Neutrophil (primary cell): ENCODE results near the gene PKNOX1.
"Not testable (repeated sequence)": the region's sequence is repeated elsewhere in the genome, so short reads cannot be mapped to it uniquely, and the experiment has no call there.

Experiments
- H3K27ac ChIP-seq: fragments of 200-600 bp; sonication (generic); 2 replicates; pipeline ENCODE4 v1.5.1; 2016; ENCODE audit warnings: mild to moderate bottlenecking, moderate library complexity
- H3K27me3 ChIP-seq: fragments of 200-600 bp; sonication (generic); 2 replicates; pipeline ENCODE4 v1.6.0; 2016; ENCODE audit warnings: mild to moderate bottlenecking
- H3K36me3 ChIP-seq: fragments of 200-600 bp; sonication (generic); 2 replicates; pipeline ENCODE4 v1.5.1; 2017
- H3K4me1 ChIP-seq, 2 experiments: fragments of 200-600 bp in 1 of 2; sonication (generic) in 1 of 2; 1 replicate in 1 of 2; 2 replicates in 1 of 2; pipeline versions ENCODE4 v1.5.1 to v1.6.1; 2013 to 2016; ENCODE audit warnings: low read depth in 1 of 2, low read length in 1 of 2, mild to moderate bottlenecking in 1 of 2, moderate library complexity in 1 of 2; ENCODE audit not compliant: control insufficient read depth in 1 of 2, insufficient read depth in 1 of 2
- H3K4me3 ChIP-seq, 2 experiments: fragments of 200-600 bp in 1 of 2; sonication (generic) in 1 of 2; 1 replicate in 1 of 2; 2 replicates in 1 of 2; pipeline ENCODE4 v1.5.1; 2013 to 2016; ENCODE audit warnings: low read depth in 1 of 2, low read length in 1 of 2, mild to moderate bottlenecking in 1 of 2, moderate library complexity in 1 of 2
- H3K9me3 ChIP-seq: fragments of 200-600 bp; sonication (generic); 2 replicates; pipeline ENCODE4 v1.5.1; 2016
- TF ChIP-seq, protein P1 (sequence below): fragments of 200-600 bp; sonication (generic); IDR thresholded peaks from 2 replicates; pipeline ENCODE4 v1.5.1; 2016; ENCODE audit warnings: antibody characterized with exemption

The PKNOX1 gene

DNA sequence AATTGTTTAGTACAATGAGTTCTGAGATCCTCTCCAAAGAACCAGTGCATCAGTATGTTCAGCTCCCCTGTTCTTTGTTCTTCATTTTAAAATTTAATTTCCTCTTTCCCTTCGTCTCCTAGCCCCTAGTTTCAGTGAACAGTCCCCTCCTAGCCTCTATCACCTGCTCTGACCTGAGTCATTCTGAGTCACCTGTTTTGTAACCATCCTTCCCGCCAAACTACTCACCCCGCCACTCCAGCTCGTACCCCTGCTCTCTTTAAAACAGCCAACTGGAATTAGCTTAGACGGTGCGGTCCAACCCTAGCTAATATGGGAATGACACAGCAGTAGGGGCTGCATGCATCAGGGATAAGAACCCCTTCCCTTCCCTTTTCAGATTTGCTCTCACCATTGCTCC is 32.1 kb upstream of the PKNOX1 start:
- TF ChIP-seq, protein P1, sequence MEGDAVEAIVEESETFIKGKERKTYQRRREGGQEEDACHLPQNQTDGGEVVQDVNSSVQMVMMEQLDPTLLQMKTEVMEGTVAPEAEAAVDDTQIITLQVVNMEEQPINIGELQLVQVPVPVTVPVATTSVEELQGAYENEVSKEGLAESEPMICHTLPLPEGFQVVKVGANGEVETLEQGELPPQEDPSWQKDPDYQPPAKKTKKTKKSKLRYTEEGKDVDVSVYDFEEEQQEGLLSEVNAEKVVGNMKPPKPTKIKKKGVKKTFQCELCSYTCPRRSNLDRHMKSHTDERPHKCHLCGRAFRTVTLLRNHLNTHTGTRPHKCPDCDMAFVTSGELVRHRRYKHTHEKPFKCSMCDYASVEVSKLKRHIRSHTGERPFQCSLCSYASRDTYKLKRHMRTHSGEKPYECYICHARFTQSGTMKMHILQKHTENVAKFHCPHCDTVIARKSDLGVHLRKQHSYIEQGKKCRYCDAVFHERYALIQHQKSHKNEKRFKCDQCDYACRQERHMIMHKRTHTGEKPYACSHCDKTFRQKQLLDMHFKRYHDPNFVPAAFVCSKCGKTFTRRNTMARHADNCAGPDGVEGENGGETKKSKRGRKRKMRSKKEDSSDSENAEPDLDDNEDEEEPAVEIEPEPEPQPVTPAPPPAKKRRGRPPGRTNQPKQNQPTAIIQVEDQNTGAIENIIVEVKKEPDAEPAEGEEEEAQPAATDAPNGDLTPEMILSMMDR = no peak
- H3K27ac ChIP-seq = no peak overlapping the region
- H3K4me1 ChIP-seq = peaks cover 5 to 10% of the 10 kb centered on the region in 2 experiments

GRCh38 chr21:42949094-42949755 is 25.1 kb upstream of the PKNOX1 start:
- H3K36me3 ChIP-seq, H3K4me3 ChIP-seq, H3K9me3 ChIP-seq, H3K27me3 ChIP-seq, H3K4me1 ChIP-seq, H3K27ac ChIP-seq: not testable (repeated sequence)

More for the DNA sequence above, 32.1 kb upstream of the PKNOX1 start:
- no peaks in the 10 kb centered on the region for H3K9me3 ChIP-seq
- no peak overlapping the region for H3K4me3 ChIP-seq
- no peaks in the 10 kb centered on the region for H3K27me3 ChIP-seq
- no peaks in the 10 kb centered on the region for H3K36me3 ChIP-seq

DNA sequence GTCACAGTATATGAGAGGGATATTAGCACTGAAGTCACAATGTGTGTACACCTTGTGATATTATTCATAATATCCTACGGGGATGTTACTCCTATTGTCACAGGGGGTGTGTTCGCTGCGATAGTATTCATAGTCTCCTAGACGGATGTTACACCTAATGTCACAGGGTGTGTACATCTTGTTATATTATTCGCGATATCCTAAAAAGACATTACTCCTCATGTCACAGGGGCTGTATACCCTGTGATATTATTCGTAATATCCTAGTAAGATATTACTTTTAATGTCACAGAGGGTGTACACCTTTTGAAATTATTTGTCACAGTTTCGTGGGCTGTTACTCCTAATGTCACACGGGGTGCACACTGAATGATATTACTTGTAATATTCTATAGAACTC is 23.2 kb upstream of the PKNOX1 start:
- not testable (repeated sequence) for H3K27me3 ChIP-seq, H3K27ac ChIP-seq, H3K9me3 ChIP-seq, H3K36me3 ChIP-seq, H3K4me3 ChIP-seq, H3K4me1 ChIP-seq

- Histone ChIP-seq H3K4me1 (no peaks in the 10 kb centered on the region), H3K4me3 (no peak overlapping the region), H3K36me3 (no peaks in the 10 kb centered on the region), H3K27me3 (no peaks in the 10 kb centered on the region), H3K9me3 (no peaks in the 10 kb centered on the region), H3K27ac (no peak overlapping the region)
- TF ChIP-seq, protein P1 = no peak
These were observed 17.3 kb upstream of the PKNOX1 start for GRCh38 chr21:42956824-42957630.

DNA sequence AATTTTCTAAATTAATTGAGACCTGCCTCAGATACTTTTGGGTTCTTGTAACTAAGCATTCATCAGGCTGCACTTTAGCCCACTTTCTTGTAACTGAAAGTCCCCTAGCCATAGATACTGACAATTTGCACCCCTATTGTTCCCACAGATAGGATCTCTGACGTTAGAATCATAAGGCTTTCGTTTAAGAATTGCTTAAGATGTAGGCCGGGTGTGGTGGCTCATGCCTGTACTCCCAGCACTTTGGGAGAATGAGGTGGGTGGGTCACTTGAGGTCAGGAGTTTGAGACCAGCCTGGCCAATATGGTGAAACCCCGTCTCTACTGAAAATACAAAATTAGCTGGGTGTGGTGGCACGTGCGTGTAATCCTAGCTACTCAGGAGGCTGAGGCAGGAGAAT is 16.2 kb upstream of the PKNOX1 start:
- H3K27me3 ChIP-seq, H3K27ac ChIP-seq, H3K36me3 ChIP-seq, H3K9me3 ChIP-seq, H3K4me1 ChIP-seq, H3K4me3 ChIP-seq: not testable (repeated sequence)

- no peaks in the 10 kb centered on the region for H3K27me3 ChIP-seq
- H3K4me3 ChIP-seq = no peak overlapping the region
- no peaks in the 10 kb centered on the region for H3K4me1 ChIP-seq
- TF ChIP-seq, protein P1 = no peak
- no peaks in the 10 kb centered on the region for H3K9me3 ChIP-seq
- H3K36me3 ChIP-seq = no peaks in the 10 kb centered on the region
- no peak overlapping the region for H3K27ac ChIP-seq
These were observed 14.6 kb upstream of the PKNOX1 start for GRCh38 chr21:42959728-42960127.

- H3K9me3 ChIP-seq = no peaks in the 10 kb centered on the region
- no peak overlapping the region for H3K27ac ChIP-seq
- no peaks in the 10 kb centered on the region for H3K4me1 ChIP-seq
- H3K36me3 ChIP-seq = no peaks in the 10 kb centered on the region
- TF ChIP-seq, protein P1 = no peak
- no peaks in the 10 kb centered on the region for H3K27me3 ChIP-seq
- no peak overlapping the region for H3K4me3 ChIP-seq
These were observed 11.9 kb upstream of the PKNOX1 start for GRCh38 chr21:42962380-42963007.
